RWPE2 (cell line): Measurements from ENCODE around the gene CLPSL1.

ENCODE experiments used
- ATAC-seq: fragments of 200-7000 bp; cut with Tn5 transposase; 3 replicates; pipeline ENCODE4 v1.9.1; 2021; ENCODE audit warnings: low read depth
- DNase-seq: peaks from one replicate; pipeline ENCODE4 v3.0.0-alpha.2; 2020; ENCODE audit warnings: low spot score
- H3K27ac ChIP-seq: fragments of 450-650 bp; 2 replicates; pipeline ENCODE4 v1.5.1; 2017; ENCODE audit warnings: mild to moderate bottlenecking; ENCODE audit not compliant: poor library complexity, severe bottlenecking
- H3K27me3 ChIP-seq: fragments of 250-450 bp; sonication (Bioruptor Pico); 2 replicates; pipeline ENCODE4 v1.5.1; 2021; ENCODE audit warnings: mild to moderate bottlenecking, moderate library complexity; ENCODE audit not compliant: insufficient read depth, poor library complexity, severe bottlenecking
- H3K36me3 ChIP-seq: fragments of 250-450 bp; sonication (Bioruptor Pico); 2 replicates; pipeline ENCODE4 v1.5.1; 2020; ENCODE audit warnings: low read depth, mild to moderate bottlenecking, moderate library complexity
- H3K4me1 ChIP-seq: fragments of 250-450 bp; sonication (Bioruptor Pico); 2 replicates; pipeline ENCODE4 v1.5.1; 2021; ENCODE audit warnings: mild to moderate bottlenecking, moderate library complexity; ENCODE audit not compliant: insufficient read depth, poor library complexity, severe bottlenecking
- H3K4me3 ChIP-seq: fragments of 250-450 bp; sonication (Bioruptor Pico); 2 replicates; pipeline ENCODE4 v1.5.1; 2021; ENCODE audit warnings: mild to moderate bottlenecking, moderate library complexity; ENCODE audit not compliant: severe bottlenecking
- H3K9me3 ChIP-seq: fragments of 250-450 bp; sonication (Bioruptor Pico); 2 replicates; pipeline ENCODE4 v1.5.1; 2021; ENCODE audit warnings: mild to moderate bottlenecking, moderate library complexity; ENCODE audit not compliant: severe bottlenecking
- CTCF ChIP-seq: fragments of 450-650 bp; IDR thresholded peaks from one replicate; pipeline ENCODE4 v1.5.1; 2017; ENCODE audit warnings: mild to moderate bottlenecking, moderate library complexity; ENCODE audit not compliant: poor library complexity, severe bottlenecking

The CLPSL1 gene

GRCh38 chr6:35739645-35740524 is 40.9 kb upstream of the CLPSL1 start:
- Histone ChIP-seq H3K4me1 (peaks cover 3% of the 10 kb centered on the region), H3K9me3 (no peaks in the 10 kb centered on the region), H3K27ac (no peak overlapping the region), H3K36me3 (no peaks in the 10 kb centered on the region), H3K4me3 (no peak overlapping the region), H3K27me3 (no peaks in the 10 kb centered on the region)
- DNase-seq (no peak), ATAC-seq (no peak)
- TF ChIP-seq CTCF: no peak

- ATAC-seq: no peak
- H3K36me3 ChIP-seq: no peaks in the 10 kb centered on the region
- no peak overlapping the region for H3K4me3 ChIP-seq
- H3K4me1 ChIP-seq: no peaks in the 10 kb centered on the region
- H3K27me3 ChIP-seq: no peaks in the 10 kb centered on the region
- DNase-seq: no peak
- peaks cover 2% of the 10 kb centered on the region for H3K9me3 ChIP-seq
- no peak overlapping the region for H3K27ac ChIP-seq
- TF ChIP-seq CTCF: no peak
Measured at GRCh38 chr6:35742842-35743241, 38.0 kb upstream of the CLPSL1 start.

GRCh38 chr6:35745509-35745908 is 35.3 kb upstream of the CLPSL1 start:
- no peak for ATAC-seq
- H3K9me3 ChIP-seq: peaks cover 5% of the 10 kb centered on the region
- H3K27ac ChIP-seq: no peak overlapping the region
- no peaks in the 10 kb centered on the region for H3K36me3 ChIP-seq
- H3K4me3 ChIP-seq: no peak overlapping the region
- no peak for DNase-seq
- no peak for TF ChIP-seq CTCF
- H3K4me1 ChIP-seq: no peaks in the 10 kb centered on the region
- H3K27me3 ChIP-seq: no peaks in the 10 kb centered on the region

GRCh38 chr6:35746516-35746915 is 34.3 kb upstream of the CLPSL1 start:
- no peaks in the 10 kb centered on the region for H3K36me3 ChIP-seq
- TF ChIP-seq CTCF: no peak
- H3K27ac ChIP-seq: no peak overlapping the region
- H3K27me3 ChIP-seq: no peaks in the 10 kb centered on the region
- H3K9me3 ChIP-seq: peaks cover 5% of the 10 kb centered on the region
- DNase-seq (no peak), ATAC-seq (no peak)
- H3K4me3 ChIP-seq: no peak overlapping the region
- no peaks in the 10 kb centered on the region for H3K4me1 ChIP-seq

GRCh38 chr6:35747877-35748276 is 32.9 kb upstream of the CLPSL1 start:
- no peak for TF ChIP-seq CTCF
- DNase-seq (no peak), ATAC-seq (no peak)

More at GRCh38 chr6:35747877-35748276, 32.9 kb upstream of the CLPSL1 start:
- Histone ChIP-seq H3K36me3 (no peaks in the 10 kb centered on the region), H3K27ac (no peak overlapping the region), H3K4me1 (no peaks in the 10 kb centered on the region), H3K27me3 (no peaks in the 10 kb centered on the region), H3K9me3 (peaks cover 5% of the 10 kb centered on the region), H3K4me3 (no peak overlapping the region)
